HepG2 (cell line): Measurements from ENCODE around the gene CGB5. TPM values are rescaled to one million over a fixed set of nuclear protein-coding genes. Genes with fewer than 3 reads are reported as not detected.
A peak's percentile ranks its signal among the peaks of the same experiment; 100 is the strongest.

ENCODE experiments used
- ATAC-seq: fragments of 200-7000 bp; cut with Tn5 transposase; 3 replicates; pipeline ENCODE4 v1.9.1; 2020; ENCODE audit warnings: mild to moderate bottlenecking, moderate library complexity
- BruUV-seq: library from RNA; stranded (reverse); fragments of 400-500 nt; replicated peaks from 2 replicates; lab custom pipeline; 2021; lab: Mats Ljungman, UMichigan
- CTCF ChIA-PET: fragments of 300-600 bp; formaldehyde crosslinking; extraction: SDS; loops from one replicate; lab custom pipeline; 2021; ENCODE audit warnings: low total read pairs, inconsistent platforms, low intra/inter-chr PET ratio; lab: Yijun Ruan, JAX
- POLR2A ChIA-PET: fragments of 350-600 bp; sonication (Branson Sonifier 250); formaldehyde crosslinking; loops from one replicate; lab custom pipeline; 2020; ENCODE audit warnings: antibody characterized with exemption, inconsistent platforms; lab: Yijun Ruan, JAX
- DNase-seq: peaks from one replicate; pipeline ENCODE4 v3.0.0-alpha.2; 2015; ENCODE audit warnings: low spot score
- FAIRE-seq: peaks from 3 replicates; lab custom pipeline; 2011; peaks lifted over from hg19 to GRCh38; lab: Jason Lieb, UNC
- H2AFZ ChIP-seq: one replicate; pipeline ENCODE4 v1.6.1; 2011; ENCODE audit warnings: low read length, inconsistent platforms
- H3K27ac ChIP-seq: fragments of 300-600 bp; 3 replicates; pipeline ENCODE4 v1.8.0; 2011; ENCODE audit warnings: mixed run types, mild to moderate bottlenecking, mixed read lengths, low read length, inconsistent platforms; ENCODE audit not compliant: insufficient read depth; ENCODE audit errors: extremely low read length
- H3K27me3 ChIP-seq, 2 experiments: fragments of 200-600 bp in 1 of 2; 2 replicates in 1 of 2; 3 replicates in 1 of 2; pipeline versions ENCODE4 v1.6.0 to v1.8.0; 2011; ENCODE audit warnings: low read length in 2 of 2, mild to moderate bottlenecking in 2 of 2, moderate library complexity in 2 of 2, inconsistent platforms in 1 of 2; ENCODE audit not compliant: insufficient read depth in 2 of 2, control insufficient read depth in 1 of 2
- H3K36me3 ChIP-seq, 2 experiments: fragments of 200-600 bp in 1 of 2; replicated peaks in 1 of 2; 2 replicates in 1 of 2; 3 replicates in 1 of 2; pipeline versions ENCODE4 v1.5.1 to v1.8.0; 2011; ENCODE audit warnings: low read length in 2 of 2, inconsistent platforms in 1 of 2; ENCODE audit not compliant: insufficient read depth in 2 of 2, control insufficient read depth in 1 of 2
- H3K4me1 ChIP-seq: 2 replicates; pipeline ENCODE4 v1.5.1; 2012; ENCODE audit warnings: low read length, inconsistent platforms; ENCODE audit not compliant: insufficient read depth
- H3K4me2 ChIP-seq: 2 replicates; pipeline ENCODE4 v1.6.0; 2011; ENCODE audit warnings: low read depth, low read length, inconsistent platforms
- H3K4me3 ChIP-seq, 3 experiments: fragments of 200-600 bp in 1 of 3; sonication (generic), shearing (Covaris generic) in 1 of 3; replicated peaks in 1 of 3; 2 replicates each; pipeline ENCODE4 v1.5.1; 2011 to 2016; ENCODE audit warnings: low read length in 3 of 3, inconsistent platforms in 2 of 3, low read depth in 2 of 3, mild to moderate bottlenecking in 2 of 3, control low read depth in 1 of 3, mixed read lengths in 1 of 3; ENCODE audit not compliant: insufficient read depth in 1 of 3
- H3K79me2 ChIP-seq: one replicate; pipeline ENCODE4 v1.6.1; 2011; ENCODE audit warnings: low read length, inconsistent platforms; ENCODE audit not compliant: insufficient read depth
- H3K9ac ChIP-seq: 2 replicates; pipeline ENCODE4 v1.6.0; 2011; ENCODE audit warnings: mild to moderate bottlenecking, low read depth, low read length, inconsistent platforms; ENCODE audit not compliant: insufficient read depth
- H3K9me3 ChIP-seq: 2 replicates; pipeline ENCODE4 v1.5.1; 2012; ENCODE audit warnings: mild to moderate bottlenecking, low read length
- H4K20me1 ChIP-seq: 2 replicates; pipeline ENCODE4 v1.6.0; 2011; ENCODE audit warnings: inconsistent platforms, mild to moderate bottlenecking, low read length, moderate library complexity; ENCODE audit not compliant: insufficient read depth
- CEBPB ChIP-seq: IDR thresholded peaks from 2 replicates; pipeline ENCODE4 v1.6.1; 2011; ENCODE audit warnings: low read depth, low read length, improper control_type of control experiment, borderline replicate concordance
- NR2F6 ChIP-seq, 2 experiments: IDR thresholded peaks; 2 replicates each; pipeline ENCODE4 v1.6.1; 2016; ENCODE audit warnings: antibody characterized with exemption in 1 of 2, mild to moderate bottlenecking in 1 of 2
- PLRG1 ChIP-seq: fragments of 450-650 bp; conservative IDR thresholded peaks from 2 replicates; pipeline ENCODE4 v1.6.1; 2016
- RARA ChIP-seq: IDR thresholded peaks from 2 replicates; pipeline ENCODE4 v1.6.1; 2016; ENCODE audit warnings: missing genetic modification reagents, missing compliant biosample characterization
- ZNF121 ChIP-seq: sonication (generic); formaldehyde crosslinking; IDR thresholded peaks from 2 replicates; pipeline ENCODE4 v1.5.0; 2020; ENCODE audit warnings: mild to moderate bottlenecking, missing genetic modification reagents
- WGBS: methylation state at CpG from one replicate; pipeline ENCODE4 v1.1.6; 2017; ENCODE audit warnings: low lambda C conversion rate; 5-methylcytosine and 5-hydroxymethylcytosine counted together
- in situ Hi-C: cut with HindIII; loops from 2 replicates; pipeline ENCODE4 v1.10.0; 2017; ENCODE audit warnings: low pct_unique_long_range_greater_than_20kb; ENCODE audit not compliant: extremely low pct_ligation_motif_present
- intact Hi-C: fragments of 100-400 bp; cut with micrococcal nuclease; formaldehyde crosslinking; loops from one replicate; pipeline ENCODE4 v1.10.0; 2022; ENCODE audit not compliant: unreplicated experiment
- polyA plus RNA-seq, 8 experiments: library from polyadenylated mRNA; depleted of rRNA in 3 of 8; stranded (reverse) in 7 of 8; unstranded in 1 of 8; fragments of >200 nt; fragmentation: Illumina TruSeq in 4 of 8; extraction: Trizol in 4 of 8; gene quantifications; 2 replicates each; pipeline versions ENCODE4 v1.2.1 to v1.2.3, GENCODE V29; 2011 to 2016; ENCODE audit warnings: low read depth in 4 of 8, missing spikeins in 1 of 8, mixed read lengths in 1 of 8; ENCODE audit not compliant: insufficient read depth in 1 of 8
- total RNA-seq, 5 experiments: library from RNA; depleted of rRNA; stranded (reverse); fragments of >200 nt; fragmentation: Illumina TruSeq; extraction: Trizol; gene quantifications; 2 replicates each; pipeline ENCODE4 v1.2.3, GENCODE V29; 2016; ENCODE audit warnings: low read depth in 1 of 5
- TF ChIP-seq, protein P1 (sequence below): sonication (generic); formaldehyde crosslinking; IDR thresholded peaks from 2 replicates; pipeline ENCODE4 v1.5.1; 2020; ENCODE audit warnings: mild to moderate bottlenecking, missing genetic modification reagents, borderline replicate concordance

Gene CGB5
- total and polyA plus RNA-seq, 2 of the 13 experiments (the other 11 are each of a cell fraction or from before 2014, with no cell fraction given): not detected

DNA sequence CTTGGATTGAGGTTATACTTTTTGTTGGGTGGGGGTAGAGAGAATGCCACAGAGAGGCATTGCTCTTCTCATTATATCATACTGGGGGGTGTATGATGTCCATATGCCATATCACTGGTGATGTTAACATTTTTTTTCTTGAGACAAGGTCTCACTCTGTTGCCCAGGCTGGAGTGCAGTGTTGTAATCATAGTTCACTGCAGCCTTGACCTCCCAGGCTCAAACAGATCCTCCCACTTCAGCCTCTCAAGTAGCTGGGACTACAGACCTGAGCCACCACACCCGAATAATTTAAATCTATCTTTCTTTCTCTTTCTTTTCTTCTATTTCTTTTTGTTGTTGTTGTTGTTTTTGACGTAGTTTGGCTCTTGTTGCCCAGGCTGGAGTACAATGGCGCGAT is 36.7 kb downstream of the CGB5 start:
- Histone ChIP-seq H3K27me3 (no peaks in the 10 kb centered on the region), H3K4me2 (no peak overlapping the region), H4K20me1 (no peaks in the 10 kb centered on the region), H3K9me3 (no peaks in the 10 kb centered on the region; the same call in 1 of the 2 replicates), H3K4me3 (no peak overlapping the region), H3K9ac (no peak overlapping the region), H3K36me3 (no peaks in the 10 kb centered on the region), H3K4me1 (peaks cover 25% of the 10 kb centered on the region), H3K27ac (no peak overlapping the region), H2AFZ (no peak overlapping the region), H3K79me2 (peaks cover under 1% of the 10 kb centered on the region)
- TF ChIP-seq RARA (CRISPR knock-in tag) (peak; percentile 55; the same call in 1 of the 2 replicates), ZNF121 (peak; percentile 74), NR2F6 (IDR thresholded peaks at IDR 0.05) (no peak), NR2F6 (CRISPR knock-in tag; IDR thresholded peaks at IDR 0.05) (0 out of 2 replicates have a peak, but pooled peaks have one; percentile 26)
- TF ChIP-seq, protein P1, sequence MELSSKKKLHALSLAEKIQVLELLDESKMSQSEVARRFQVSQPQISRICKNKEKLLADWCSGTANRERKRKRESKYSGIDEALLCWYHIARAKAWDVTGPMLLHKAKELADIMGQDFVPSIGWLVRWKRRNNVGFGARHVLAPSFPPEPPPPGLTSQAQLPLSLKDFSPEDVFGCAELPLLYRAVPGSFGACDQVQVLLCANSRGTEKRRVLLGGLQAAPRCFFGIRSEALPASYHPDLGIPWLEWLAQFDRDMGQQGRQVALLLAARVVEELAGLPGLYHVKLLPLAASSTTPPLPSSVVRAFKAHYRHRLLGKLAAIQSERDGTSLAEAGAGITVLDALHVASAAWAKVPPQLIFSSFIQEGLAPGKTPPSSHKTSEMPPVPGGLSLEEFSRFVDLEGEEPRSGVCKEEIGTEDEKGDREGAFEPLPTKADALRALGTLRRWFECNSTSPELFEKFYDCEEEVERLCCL (CRISPR knock-in tag): no peak
- in situ Hi-C loops (no loop called here), intact Hi-C loops (no loop called here)
- 58% methylated on average over 4 of the region's 4 CpGs for WGBS
- CTCF ChIA-PET: no interaction called here
- POLR2A ChIA-PET: interaction anchor here (0.8 kb wide), 1 partner anchor 69 kb away, joined by 3 read pairs; no protein-coding TSS in a partner anchor
- no peak for DNase-seq
- BruUV-seq: no TSS peak
- no peak for ATAC-seq
- no peak for FAIRE-seq

DNA sequence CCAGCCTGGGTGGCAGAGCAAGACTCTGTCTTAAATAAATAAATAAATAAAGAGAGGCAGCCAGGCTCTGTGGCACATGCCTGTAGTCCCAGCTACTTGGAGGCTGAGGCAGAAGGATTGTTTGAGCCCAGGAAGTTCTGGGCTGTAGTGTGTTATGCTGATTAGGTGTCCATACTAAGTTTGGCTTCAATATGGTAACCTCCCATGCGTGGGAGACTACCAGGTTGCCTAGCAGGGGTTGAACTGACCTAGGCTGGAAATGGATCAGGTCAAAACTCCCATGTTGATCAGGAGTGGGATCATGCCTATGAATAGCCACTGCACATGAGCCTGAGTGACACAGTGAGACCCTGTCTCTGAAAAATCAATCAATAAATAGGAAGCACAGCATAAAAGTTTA is 37.6 kb downstream of the CGB5 start:
- DNase-seq (no peak), ATAC-seq (no peak), FAIRE-seq (no peak)
- Histone ChIP-seq H3K27me3 (no peaks in the 10 kb centered on the region; a peak in 1 of 5 replicates), H3K4me3 (no peak overlapping the region), H3K79me2 (peaks cover 10% of the 10 kb centered on the region), H3K27ac (no peak overlapping the region), H3K36me3 (no peaks in the 10 kb centered on the region), H3K9ac (no peak overlapping the region), H3K9me3 (no peaks in the 10 kb centered on the region; the same call in 1 of the 2 replicates), H2AFZ (no peak overlapping the region), H4K20me1 (peaks cover 8% of the 10 kb centered on the region), H3K4me2 (0 out of 2 replicates have a peak overlapping the region, but pooled peaks have one; percentile 14), H3K4me1 (peaks cover 25% of the 10 kb centered on the region)
- WGBS: 75% methylated on average over 1 of the region's 1 CpG
- no TSS peak for BruUV-seq
- intact Hi-C loops (no loop called here), in situ Hi-C loops (no loop called here)
- ChIA-PET POLR2A (no interaction called here), CTCF (no interaction called here)
- TF ChIP-seq CEBPB: 0 out of 2 replicates have a peak, but pooled peaks have one; percentile 42
- TF ChIP-seq PLRG1: no peak
